Testis (tissue), 3 donors: Measurements from ENCODE around the gene OR2T34. TPM values are rescaled to one million over a fixed set of nuclear protein-coding genes. Genes with fewer than 3 reads are reported as not detected.
A peak's percentile ranks its signal among the peaks of the same experiment; 100 is the strongest.

Source experiments
- DNase-seq: peaks from one replicate; pipeline ENCODE4 v3.0.0-alpha.2; 2019
- H3K27ac ChIP-seq, 2 donors: fragments of 200-600 bp; sonication (generic); one replicate each; pipeline ENCODE4 v1.5.1; 2019
- H3K27me3 ChIP-seq: fragments of 200-600 bp; sonication (generic); one replicate; pipeline ENCODE4 v1.5.1; 2019
- H3K36me3 ChIP-seq: fragments of 200-600 bp; sonication (generic); one replicate; pipeline ENCODE4 v1.5.1; 2017; ENCODE audit warnings: low read depth; ENCODE audit errors: missing control alignments
- H3K4me1 ChIP-seq: fragments of 200-600 bp; sonication (generic); one replicate; pipeline ENCODE4 v1.5.1; 2019
- H3K4me3 ChIP-seq, 2 donors: fragments of 200-600 bp; sonication (generic); one replicate each; pipeline ENCODE4 v1.5.1; 2017 to 2019
- H3K9me3 ChIP-seq: fragments of 200-600 bp; sonication (generic); one replicate; pipeline ENCODE4 v1.5.1; 2017
- POLR2A ChIP-seq: fragments of 450-650 bp; IDR thresholded peaks from one replicate; pipeline ENCODE4 v1.6.1; 2017; ENCODE audit warnings: antibody characterized with exemption, mild to moderate bottlenecking, moderate library complexity
- WGBS, 2 donors: methylation state at CpG; one replicate each; pipeline ENCODE4 v1.1.5; 2018; 5-methylcytosine and 5-hydroxymethylcytosine counted together
- intact Hi-C: fragments of 100-400 bp; cut with DNase I; formaldehyde crosslinking; loops from one replicate; pipeline ENCODE4 v1.15.1; 2023; ENCODE audit warnings: low total_unique reads
- polyA plus RNA-seq: library from polyadenylated mRNA; stranded (reverse); fragments of 350-450 nt; fragmentation: Illumina TruSeq; extraction: RNeasy Lipid Tissue Mini Kit (QIAGEN cat#74804); gene quantifications from one replicate; pipeline ENCODE4 v1.2.3, GENCODE V29; 2014; ENCODE audit warnings: low read depth, low replicate concordance; ENCODE audit not compliant: insufficient read depth
- total RNA-seq, 2 donors: library from RNA; depleted of rRNA; stranded (reverse); fragments of >200 nt; gene quantifications; one replicate each; pipeline ENCODE4 v1.2.3, GENCODE V29; 2016
- TF ChIP-seq, protein P1 (sequence below), 3 experiments: fragments of 450-650 bp in 2 of 3; fragments of 200-600 bp in 1 of 3; sonication (generic) in 1 of 3; IDR thresholded peaks; one replicate each; pipeline ENCODE4 v1.5.1; 2016 to 2019; ENCODE audit warnings: antibody characterized with exemption in 3 of 3, mild to moderate bottlenecking in 2 of 3, moderate library complexity in 1 of 3

Gene OR2T34
- total and polyA plus RNA-seq, 3 donors from 2014 or later: not detected

DNA sequence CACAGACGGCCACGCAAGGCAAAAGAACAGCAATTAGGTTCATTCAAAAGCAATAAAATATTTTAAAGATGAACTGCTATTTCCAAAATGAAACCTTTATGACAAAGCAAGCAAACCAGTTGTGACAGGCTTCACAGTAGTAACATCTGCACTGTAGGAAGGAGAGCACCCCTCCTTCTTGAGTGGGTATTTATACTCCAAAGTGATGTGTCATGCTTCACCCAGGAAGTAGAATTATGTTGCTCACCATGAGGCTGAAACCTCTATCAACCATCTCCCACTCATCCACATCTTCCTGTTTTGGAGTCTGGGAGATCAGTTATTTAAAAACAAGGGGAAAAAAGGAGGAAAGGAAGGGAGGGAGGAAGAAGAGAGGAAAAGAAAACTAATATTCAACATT lies 22.1 kb upstream of the OR2T34 start:
- WGBS, 2 donors: 79 to 86% methylated on average over 2 of the region's 2 CpGs
- Histone ChIP-seq H3K9me3 (no peaks in the 10 kb centered on the region), H3K4me3 (no peak overlapping the region), H3K36me3 (no peaks in the 10 kb centered on the region), H3K27me3 (no peaks in the 10 kb centered on the region), H3K27ac (no peak overlapping the region), H3K4me1 (no peaks in the 10 kb centered on the region)
- TF ChIP-seq POLR2A: no peak
- TF ChIP-seq, protein P1, sequence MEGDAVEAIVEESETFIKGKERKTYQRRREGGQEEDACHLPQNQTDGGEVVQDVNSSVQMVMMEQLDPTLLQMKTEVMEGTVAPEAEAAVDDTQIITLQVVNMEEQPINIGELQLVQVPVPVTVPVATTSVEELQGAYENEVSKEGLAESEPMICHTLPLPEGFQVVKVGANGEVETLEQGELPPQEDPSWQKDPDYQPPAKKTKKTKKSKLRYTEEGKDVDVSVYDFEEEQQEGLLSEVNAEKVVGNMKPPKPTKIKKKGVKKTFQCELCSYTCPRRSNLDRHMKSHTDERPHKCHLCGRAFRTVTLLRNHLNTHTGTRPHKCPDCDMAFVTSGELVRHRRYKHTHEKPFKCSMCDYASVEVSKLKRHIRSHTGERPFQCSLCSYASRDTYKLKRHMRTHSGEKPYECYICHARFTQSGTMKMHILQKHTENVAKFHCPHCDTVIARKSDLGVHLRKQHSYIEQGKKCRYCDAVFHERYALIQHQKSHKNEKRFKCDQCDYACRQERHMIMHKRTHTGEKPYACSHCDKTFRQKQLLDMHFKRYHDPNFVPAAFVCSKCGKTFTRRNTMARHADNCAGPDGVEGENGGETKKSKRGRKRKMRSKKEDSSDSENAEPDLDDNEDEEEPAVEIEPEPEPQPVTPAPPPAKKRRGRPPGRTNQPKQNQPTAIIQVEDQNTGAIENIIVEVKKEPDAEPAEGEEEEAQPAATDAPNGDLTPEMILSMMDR (IDR thresholded peaks at IDR 0.05): no peak
- no peak for DNase-seq
- intact Hi-C loops: no loop called here

DNA sequence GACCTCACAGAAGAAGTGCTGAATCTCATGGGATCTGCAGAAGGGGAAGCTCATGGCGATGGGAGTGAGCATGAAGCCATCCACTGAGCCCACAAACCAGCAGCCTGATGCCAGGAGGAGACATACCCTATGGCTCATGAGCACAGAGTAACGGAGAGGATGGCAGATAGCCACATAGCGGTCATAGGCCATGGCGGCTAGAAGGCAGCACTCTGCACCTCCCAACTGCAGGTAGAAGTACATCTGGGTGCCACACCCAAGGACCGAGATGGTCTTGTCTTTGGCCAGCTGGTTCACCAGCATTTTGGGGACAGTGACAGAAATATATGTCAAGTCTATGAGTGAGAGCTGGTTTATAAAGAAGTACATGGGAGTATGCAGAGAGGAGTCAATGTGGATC lies 18.7 kb upstream of the OR2T34 start:
- intact Hi-C loops: no loop called here
- no peak overlapping the region for H3K27ac ChIP-seq
- no peaks in the 10 kb centered on the region for H3K9me3 ChIP-seq
- no peak overlapping the region for H3K4me3 ChIP-seq
- TF ChIP-seq POLR2A: no peak
- TF ChIP-seq, protein P1 (IDR thresholded peaks at IDR 0.05): no peak
- H3K36me3 ChIP-seq: no peaks in the 10 kb centered on the region
- H3K27me3 ChIP-seq: no peaks in the 10 kb centered on the region
- no peak for DNase-seq
- 73 to 84% methylated on average over 5 of the region's 5 CpGs for WGBS, 2 donors
- no peaks in the 10 kb centered on the region for H3K4me1 ChIP-seq

DNA sequence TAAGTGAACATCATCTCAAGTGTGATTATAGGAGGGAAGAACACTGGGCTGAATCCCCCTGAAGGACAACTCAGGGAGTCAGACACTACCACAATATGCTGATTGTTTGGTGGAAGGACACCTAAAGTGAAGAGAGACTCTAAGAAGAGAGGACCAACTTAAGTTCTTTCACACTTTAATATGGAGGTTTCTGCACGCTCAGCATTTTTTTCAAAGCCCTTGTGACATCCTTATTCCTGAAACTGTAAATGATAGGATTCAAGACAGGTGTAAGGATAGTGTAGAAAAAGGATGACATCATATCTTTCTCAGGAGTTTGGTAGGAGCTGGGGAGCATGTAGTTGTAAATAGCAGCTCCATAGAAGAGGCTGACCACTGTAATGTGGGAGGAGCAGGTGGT lies 18.1 kb upstream of the OR2T34 start:
- WGBS, 2 donors: 78 to 91% methylated on average over 1 of the region's 1 CpG
- Histone ChIP-seq H3K36me3 (no peaks in the 10 kb centered on the region), H3K9me3 (no peaks in the 10 kb centered on the region)

DNA sequence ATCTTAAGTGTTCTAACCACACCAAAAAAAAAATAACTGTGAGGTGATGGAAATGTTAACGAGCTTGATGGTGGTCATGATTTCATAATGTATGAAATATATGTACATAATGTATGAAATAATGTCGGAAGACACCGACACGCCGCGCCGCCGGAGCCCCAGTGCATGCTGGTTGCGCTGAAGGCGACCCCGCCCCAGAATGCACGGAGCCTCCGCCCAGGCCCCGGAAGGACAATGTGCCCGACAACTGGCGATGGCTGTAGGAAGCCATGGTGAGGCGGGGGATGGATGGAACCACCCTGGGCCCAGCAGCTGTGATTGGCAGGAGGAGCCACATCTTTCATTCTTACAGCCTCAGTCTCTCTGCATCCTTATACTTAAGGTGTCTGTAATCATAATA lies 15.5 kb upstream of the OR2T34 start:
- 59 to 74% methylated on average over 17 of the region's 17 CpGs for WGBS, 2 donors
- Histone ChIP-seq H3K9me3 (no peaks in the 10 kb centered on the region), H3K36me3 (no peaks in the 10 kb centered on the region), H3K4me3 (peak overlapping the region in 1 of 2 donors; percentile 12), H3K27me3 (no peaks in the 10 kb centered on the region), H3K4me1 (no peaks in the 10 kb centered on the region), H3K27ac (no peak overlapping the region)
- intact Hi-C loops: no loop called here
- peak; percentile 17 for DNase-seq
- no peak for TF ChIP-seq POLR2A
- TF ChIP-seq, protein P1 (IDR thresholded peaks at IDR 0.05): no peak

More for the DNA sequence above, 18.1 kb upstream of the OR2T34 start:
- no peak for DNase-seq
- intact Hi-C loops: no loop called here
- no peak for TF ChIP-seq POLR2A
- Histone ChIP-seq H3K27ac (no peak overlapping the region), H3K4me1 (no peaks in the 10 kb centered on the region), H3K4me3 (no peak overlapping the region), H3K27me3 (no peaks in the 10 kb centered on the region)

DNA sequence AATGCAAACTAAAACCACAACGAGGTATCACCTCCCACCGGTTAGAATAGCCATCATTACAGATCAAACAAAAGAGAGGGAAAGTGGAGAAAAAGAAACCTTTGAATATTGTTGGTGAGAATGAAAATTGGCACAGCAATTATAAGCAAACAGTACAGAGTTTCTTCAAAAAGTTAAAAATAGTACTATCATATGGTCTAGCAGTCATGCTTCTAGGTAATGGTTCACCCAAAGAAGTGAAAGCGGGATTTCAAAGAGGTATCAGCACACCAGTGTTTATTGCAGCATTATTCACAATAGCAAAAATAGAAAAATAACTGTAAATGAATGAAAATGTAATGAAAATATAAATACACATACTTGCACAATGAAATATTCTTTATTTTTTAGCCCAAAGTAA lies 14.8 kb upstream of the OR2T34 start:
- Histone ChIP-seq H3K36me3 (no peaks in the 10 kb centered on the region), H3K4me1 (no peaks in the 10 kb centered on the region), H3K9me3 (no peaks in the 10 kb centered on the region), H3K27ac (no peak overlapping the region), H3K27me3 (no peaks in the 10 kb centered on the region), H3K4me3 (no peak overlapping the region)
- TF ChIP-seq, protein P1 (IDR thresholded peaks at IDR 0.05): no peak
- TF ChIP-seq POLR2A: no peak
- intact Hi-C loops: no loop called here
- no peak for DNase-seq
- WGBS, 2 donors: 67 to 71% methylated on average over 3 of the region's 3 CpGs
